NT2/D1 (cell line): ENCODE results near the gene INS.

Experiments
- DNase-seq: peaks from one replicate; pipeline ENCODE4 v3.0.0-alpha.2; 2011; ENCODE audit warnings: low read depth, low spot score
- H3K27me3 ChIP-seq: 2 replicates; pipeline ENCODE4 v1.6.0; 2011; ENCODE audit warnings: mild to moderate bottlenecking; ENCODE audit not compliant: insufficient read length, insufficient read depth
- H3K36me3 ChIP-seq: 2 replicates; pipeline ENCODE4 v1.6.1; 2011; ENCODE audit warnings: mild to moderate bottlenecking, low read length, mixed read lengths; ENCODE audit not compliant: insufficient read depth, insufficient read length
- H3K4me1 ChIP-seq: 2 replicates; pipeline ENCODE4 v1.5.1; 2011; ENCODE audit not compliant: insufficient read depth, insufficient read length
- H3K4me3 ChIP-seq: 2 replicates; pipeline ENCODE4 v1.5.1; 2011; ENCODE audit warnings: low read depth; ENCODE audit not compliant: insufficient read length
- H3K9ac ChIP-seq: 2 replicates; pipeline ENCODE4 v1.6.0; 2011; ENCODE audit warnings: low read depth; ENCODE audit not compliant: insufficient read length
- H3K9me3 ChIP-seq: 2 replicates; pipeline ENCODE4 v1.5.1; 2011; ENCODE audit warnings: mild to moderate bottlenecking, low read length; ENCODE audit not compliant: insufficient read depth
- SUZ12 ChIP-seq: IDR thresholded peaks from 2 replicates; pipeline ENCODE4 v1.6.1; 2011; ENCODE audit not compliant: insufficient read length, insufficient read depth; ENCODE audit errors: extremely low read depth
- YY1 ChIP-seq: IDR thresholded peaks from 2 replicates; pipeline ENCODE4 v1.6.1; 2011; ENCODE audit not compliant: insufficient read length, insufficient read depth
- ZNF274 ChIP-seq: IDR thresholded peaks from 2 replicates; pipeline ENCODE4 v1.6.1; 2011; ENCODE audit warnings: mild to moderate bottlenecking, low read depth, low read length

The INS gene

GRCh38 chr11:2137202-2138067 lies 23.6 kb downstream of the INS start:
- peak overlapping the region; percentile 63 for H3K9ac ChIP-seq
- H3K9me3 ChIP-seq: no peaks in the 10 kb centered on the region
- DNase-seq: no peak
- peaks cover 69% of the 10 kb centered on the region for H3K27me3 ChIP-seq
- TF ChIP-seq SUZ12 (peak; percentile 12), ZNF274 (no peak), YY1 (no peak)
- H3K36me3 ChIP-seq: no peaks in the 10 kb centered on the region
- peaks cover 23% of the 10 kb centered on the region for H3K4me1 ChIP-seq
- H3K4me3 ChIP-seq: peak overlapping the region; percentile 39

- Histone ChIP-seq H3K4me1 (peaks cover 23% of the 10 kb centered on the region), H3K4me3 (peak overlapping the region; percentile 27), H3K36me3 (peaks cover 1% of the 10 kb centered on the region), H3K9ac (peak overlapping the region; percentile 63), H3K27me3 (peaks cover 63% of the 10 kb centered on the region), H3K9me3 (no peaks in the 10 kb centered on the region)
- DNase-seq: no peak
- no peak for TF ChIP-seq SUZ12
- TF ChIP-seq ZNF274: no peak
- no peak for TF ChIP-seq YY1
Measured at GRCh38 chr11:2136952-2137201, 24.1 kb downstream of the INS start.

- TF ChIP-seq YY1 (no peak), ZNF274 (no peak), SUZ12 (no peak)
- no peak for DNase-seq
- peak overlapping the region; percentile 27 for H3K4me3 ChIP-seq
- H3K9me3 ChIP-seq: no peaks in the 10 kb centered on the region
- peaks cover 6% of the 10 kb centered on the region for H3K36me3 ChIP-seq
- peaks cover 58% of the 10 kb centered on the region for H3K27me3 ChIP-seq
- H3K4me1 ChIP-seq: peaks cover 23% of the 10 kb centered on the region
- no peak overlapping the region for H3K9ac ChIP-seq
Measured at GRCh38 chr11:2136209-2136951, 24.6 kb downstream of the INS start.

- no peak overlapping the region for H3K9ac ChIP-seq
- TF ChIP-seq YY1 (no peak), SUZ12 (no peak), ZNF274 (no peak)
- H3K36me3 ChIP-seq: peaks cover 7% of the 10 kb centered on the region
- peaks cover 19% of the 10 kb centered on the region for H3K4me1 ChIP-seq
- H3K4me3 ChIP-seq: no peak overlapping the region
- no peaks in the 10 kb centered on the region for H3K9me3 ChIP-seq
- H3K27me3 ChIP-seq: peaks cover 52% of the 10 kb centered on the region
- no peak for DNase-seq
Measured at GRCh38 chr11:2135648-2136201, 25.3 kb downstream of the INS start.

GRCh38 chr11:2135018-2135569 lies 25.9 kb downstream of the INS start:
- peaks cover 7% of the 10 kb centered on the region for H3K36me3 ChIP-seq
- H3K9ac ChIP-seq: no peak overlapping the region
- peaks cover 46% of the 10 kb centered on the region for H3K27me3 ChIP-seq
- no peak for DNase-seq
- no peak overlapping the region for H3K4me3 ChIP-seq
- H3K4me1 ChIP-seq: peaks cover 17% of the 10 kb centered on the region
- TF ChIP-seq YY1 (no peak), ZNF274 (no peak)
- no peaks in the 10 kb centered on the region for H3K9me3 ChIP-seq

GRCh38 chr11:2134022-2135010 lies 26.7 kb downstream of the INS start:
- DNase-seq: no peak
- H3K27me3 ChIP-seq: peaks cover 39% of the 10 kb centered on the region
- H3K4me1 ChIP-seq: peaks cover 17% of the 10 kb centered on the region
- no peak for TF ChIP-seq YY1
- TF ChIP-seq SUZ12: no peak
- TF ChIP-seq ZNF274: no peak
- H3K9ac ChIP-seq: peak overlapping the region; percentile 44
- H3K4me3 ChIP-seq: no peak overlapping the region
- H3K9me3 ChIP-seq: no peaks in the 10 kb centered on the region
- H3K36me3 ChIP-seq: peaks cover 7% of the 10 kb centered on the region
